Right lobe of liver (tissue), 6 donors: ENCODE results near the gene APIP. TPM values are rescaled to one million over a fixed set of nuclear protein-coding genes. Genes with fewer than 3 reads are reported as not detected.

Experiments used
- ATAC-seq, 4 donors: fragments of 200-7000 bp; cut with Tn5 transposase; one replicate each; pipeline ENCODE4 v1.9.1; 2020; ENCODE audit warnings: mild to moderate bottlenecking in 4 of 4, moderate library complexity in 4 of 4
- DNase-seq, 3 donors: peaks; one replicate each; pipeline ENCODE4 v3.0.0-alpha.2; 2020
- H3K27ac ChIP-seq, 3 donors: fragments of 200-600 bp; one replicate each; pipeline ENCODE4 v1.8.0; 2022
- H3K27me3 ChIP-seq, 2 donors: fragments of 200-600 bp; one replicate each; pipeline ENCODE4 v1.8.0; 2022
- H3K36me3 ChIP-seq, 4 donors: fragments of 200-600 bp; sonication (generic) in 1 of 4; one replicate each; pipeline versions ENCODE4 v1.5.1 to v1.8.0; 2017 to 2022; ENCODE audit warnings: control low read depth in 1 of 4
- H3K4me1 ChIP-seq, 4 donors: fragments of 200-600 bp; sonication (generic) in 1 of 4; one replicate each; pipeline versions ENCODE4 v1.5.1 to v1.8.0; 2017 to 2022; ENCODE audit warnings: control low read depth in 1 of 4
- H3K4me3 ChIP-seq, 3 donors: fragments of 200-600 bp; one replicate each; pipeline ENCODE4 v1.8.0; 2022
- H3K9me3 ChIP-seq, 4 donors: fragments of 200-600 bp; sonication (generic) in 1 of 4; one replicate each; pipeline versions ENCODE4 v1.5.1 to v1.8.0; 2017 to 2022; ENCODE audit warnings: control low read depth in 1 of 4
- POLR2A ChIP-seq: fragments of 450-650 bp; IDR thresholded peaks from one replicate; pipeline ENCODE4 v1.6.1; 2017; ENCODE audit warnings: antibody characterized with exemption, mild to moderate bottlenecking
- WGBS: methylation state at CpG from one replicate; pipeline ENCODE4 v1.1.6; 2018; ENCODE audit warnings: low coverage, low lambda C conversion rate; ENCODE audit not compliant: insufficient coverage; ENCODE audit errors: missing lambda C conversion rate; 5-methylcytosine and 5-hydroxymethylcytosine counted together
- intact Hi-C, 2 donors: fragments of 100-400 bp; cut with DNase I; formaldehyde crosslinking; loops; one replicate each; pipeline versions ENCODE4 v1.11.2 to v1.14.1; 2022
- total RNA-seq, 6 experiments: library from RNA; depleted of rRNA in 2 of 6; stranded (reverse); fragments of >200 nt in 2 of 6; fragmentation: NEBNext Ultra II Directional in 3 of 6; extraction: Animal tissue kit (Norgen Biotek cat#: 25700) in 3 of 6; gene quantifications; one replicate each; pipeline versions ENCODE4 v1.1.0 to v1.2.4, GENCODE V29; 2016 to 2023
- TF ChIP-seq, protein P1 (sequence below), 4 donors: fragments of 200-600 bp in 3 of 4; fragments of 450-650 bp in 1 of 4; IDR thresholded peaks; one replicate each; pipeline versions ENCODE4 v1.5.1 to v1.8.0; 2016 to 2022; ENCODE audit warnings: antibody characterized with exemption in 4 of 4, mild to moderate bottlenecking in 2 of 4
- donor health status: DM: no; HTN: yes; CAD: no.
- donor health status: DM: no; HTN: no; CAD: no.
- donor health status: DM: no; HTN: no; CAD: no.
- donor health status: DM: no; HTN: yes; CAD: no.
- donor health status: DM: no; HTN: yes; CAD: no.

Gene APIP
- total RNA-seq, 6 experiments from 2014 or later, result 9.4 to 19.7 (median 14.5) TPM

DNA sequence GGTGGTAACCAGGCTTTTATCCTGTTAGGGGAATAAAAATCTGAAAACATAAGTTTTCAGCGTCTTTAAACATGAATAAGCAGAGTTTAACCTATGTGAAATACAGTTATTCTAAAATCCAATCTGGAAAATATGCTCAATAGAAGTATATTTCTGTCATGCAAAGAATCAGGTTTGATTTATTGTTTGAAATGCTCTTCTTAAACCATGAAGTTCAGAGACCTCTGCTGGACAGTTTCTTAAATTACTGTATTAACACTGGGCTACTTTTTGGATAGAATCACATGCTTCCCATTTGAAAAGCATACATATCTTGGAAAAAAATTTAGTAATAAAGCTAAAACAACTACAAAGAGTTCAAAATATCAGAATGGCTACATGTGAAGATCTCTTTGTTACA, 25.4 kb downstream of the APIP start:
- intact Hi-C loops, result loop anchor here in 1 of 2 donors (10.0 kb wide), 1 partner anchor 306 kb away; no protein-coding TSS in a partner anchor
- 42% methylated on average over 1 of the region's 1 CpG for WGBS
- no peaks in the 10 kb centered on the region for H3K36me3 ChIP-seq

DNA sequence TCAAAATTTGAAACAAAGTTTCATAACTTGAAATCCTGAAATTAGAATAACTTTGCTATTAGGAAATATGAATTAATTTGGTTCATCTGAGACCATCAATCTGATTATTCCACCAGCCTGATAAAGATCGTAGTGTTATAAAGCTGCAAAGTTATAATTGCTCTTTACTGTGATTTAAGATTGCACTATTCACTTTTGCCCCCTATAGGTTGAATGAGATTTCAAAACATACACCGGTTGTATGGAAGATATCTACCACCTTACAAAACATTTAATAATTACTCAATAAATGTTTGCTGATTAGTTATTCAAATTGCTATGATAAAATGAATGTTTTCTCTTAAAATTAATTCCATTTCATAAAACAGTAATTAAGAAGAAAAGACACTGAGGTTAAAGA, 26.1 kb downstream of the APIP start:
- Histone ChIP-seq H3K36me3 (no peaks in the 10 kb centered on the region), H3K27ac (no peak overlapping the region), H3K27me3 (no peaks in the 10 kb centered on the region), H3K9me3 (no peaks in the 10 kb centered on the region), H3K4me1 (peaks cover 0 to 7% (median 3%) of the 10 kb centered on the region in 4 donors), H3K4me3 (no peak overlapping the region)
- ATAC-seq, result peak in 2 of 4 donors; percentile 43 to 60
- intact Hi-C loops, result loop anchor here in 1 of 2 donors (10.0 kb wide), 1 partner anchor 305 kb away; no protein-coding TSS in a partner anchor
- DNase-seq, result no peak
- no peak for TF ChIP-seq POLR2A
- TF ChIP-seq, protein P1, sequence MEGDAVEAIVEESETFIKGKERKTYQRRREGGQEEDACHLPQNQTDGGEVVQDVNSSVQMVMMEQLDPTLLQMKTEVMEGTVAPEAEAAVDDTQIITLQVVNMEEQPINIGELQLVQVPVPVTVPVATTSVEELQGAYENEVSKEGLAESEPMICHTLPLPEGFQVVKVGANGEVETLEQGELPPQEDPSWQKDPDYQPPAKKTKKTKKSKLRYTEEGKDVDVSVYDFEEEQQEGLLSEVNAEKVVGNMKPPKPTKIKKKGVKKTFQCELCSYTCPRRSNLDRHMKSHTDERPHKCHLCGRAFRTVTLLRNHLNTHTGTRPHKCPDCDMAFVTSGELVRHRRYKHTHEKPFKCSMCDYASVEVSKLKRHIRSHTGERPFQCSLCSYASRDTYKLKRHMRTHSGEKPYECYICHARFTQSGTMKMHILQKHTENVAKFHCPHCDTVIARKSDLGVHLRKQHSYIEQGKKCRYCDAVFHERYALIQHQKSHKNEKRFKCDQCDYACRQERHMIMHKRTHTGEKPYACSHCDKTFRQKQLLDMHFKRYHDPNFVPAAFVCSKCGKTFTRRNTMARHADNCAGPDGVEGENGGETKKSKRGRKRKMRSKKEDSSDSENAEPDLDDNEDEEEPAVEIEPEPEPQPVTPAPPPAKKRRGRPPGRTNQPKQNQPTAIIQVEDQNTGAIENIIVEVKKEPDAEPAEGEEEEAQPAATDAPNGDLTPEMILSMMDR (IDR thresholded peaks at IDR 0.05), result peak; percentile 14 to 37 (median 32)
- whole genome bisulfite sequencing, result 16% methylated on average over 2 of the region's 2 CpGs

More for the DNA sequence above, 25.4 kb downstream of the APIP start:
- DNase-seq (no peak), ATAC-seq (peak; percentile 66 to 81 (median 74))
- H3K4me3 ChIP-seq, result no peak overlapping the region
- peaks cover 0 to 7% (median 3%) of the 10 kb centered on the region in 4 donors for H3K4me1 ChIP-seq
- H3K27ac ChIP-seq, result no peak overlapping the region
- no peak for TF ChIP-seq POLR2A
- TF ChIP-seq, protein P1 (IDR thresholded peaks at IDR 0.05), result peak; percentile 38 to 60 (median 55)
- H3K27me3 ChIP-seq, result no peaks in the 10 kb centered on the region
- H3K9me3 ChIP-seq, result no peaks in the 10 kb centered on the region

DNA sequence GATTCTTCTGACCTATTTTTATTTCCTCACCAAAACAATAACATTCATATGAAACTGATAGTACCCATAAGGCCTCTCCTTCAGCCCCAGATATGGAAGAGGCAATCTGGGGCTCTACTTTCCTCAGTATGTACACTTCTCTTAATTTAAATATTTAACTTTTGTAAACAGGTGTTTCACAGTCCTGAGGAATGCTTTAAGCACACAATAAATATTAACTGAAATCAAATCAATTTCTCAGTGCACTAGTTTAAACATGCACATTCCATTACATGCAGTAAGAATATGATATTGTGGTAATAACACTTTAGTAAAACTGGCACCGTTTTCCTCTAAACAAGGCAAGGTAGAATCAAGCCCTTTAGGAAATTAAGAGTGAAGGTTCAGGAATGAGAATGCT, 28.9 kb downstream of the APIP start:
- ATAC-seq (no peak), DNase-seq (no peak)
- no peaks in the 10 kb centered on the region for H3K36me3 ChIP-seq
- H3K4me3 ChIP-seq, result no peak overlapping the region
- intact Hi-C loops, result no loop called here
- TF ChIP-seq POLR2A, result no peak
- TF ChIP-seq, protein P1 (IDR thresholded peaks at IDR 0.05), result no peak
- WGBS, result 50% methylated on average over 1 of the region's 1 CpG
- H3K27ac ChIP-seq, result no peak overlapping the region
- H3K9me3 ChIP-seq, result no peaks in the 10 kb centered on the region
- peaks cover 0 to 7% (median 3%) of the 10 kb centered on the region in 4 donors for H3K4me1 ChIP-seq
- H3K27me3 ChIP-seq, result no peaks in the 10 kb centered on the region

DNA sequence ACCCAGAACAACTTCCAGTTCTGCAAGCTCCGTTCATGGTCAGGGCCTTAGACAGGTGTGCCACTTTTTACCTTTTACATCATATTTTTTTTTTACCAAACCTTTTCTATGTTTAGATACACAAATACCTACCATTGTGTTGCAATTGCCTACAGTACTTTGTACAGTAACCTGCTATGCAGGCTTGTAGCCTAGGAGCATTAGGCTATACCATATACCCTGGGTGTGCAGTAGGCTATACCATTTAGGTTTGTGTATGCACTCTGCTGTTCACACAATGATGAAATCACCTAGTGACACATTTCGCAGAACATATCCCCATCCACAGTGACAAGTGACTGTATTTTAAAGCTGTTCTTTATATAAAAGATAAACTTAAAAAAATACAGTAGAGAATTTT, 29.6 kb downstream of the APIP start:
- H3K27ac ChIP-seq, result no peak overlapping the region
- H3K9me3 ChIP-seq, result no peaks in the 10 kb centered on the region
- H3K27me3 ChIP-seq, result no peaks in the 10 kb centered on the region
- DNase-seq (no peak), ATAC-seq (no peak)
- TF ChIP-seq, protein P1 (IDR thresholded peaks at IDR 0.05), result no peak
- no peak overlapping the region for H3K4me3 ChIP-seq
- H3K36me3 ChIP-seq, result no peaks in the 10 kb centered on the region
- intact Hi-C loops, result no loop called here
- H3K4me1 ChIP-seq, result peaks cover 0 to 7% (median 3%) of the 10 kb centered on the region in 4 donors
- WGBS, result 92% methylated on average over 2 of the region's 2 CpGs

DNA sequence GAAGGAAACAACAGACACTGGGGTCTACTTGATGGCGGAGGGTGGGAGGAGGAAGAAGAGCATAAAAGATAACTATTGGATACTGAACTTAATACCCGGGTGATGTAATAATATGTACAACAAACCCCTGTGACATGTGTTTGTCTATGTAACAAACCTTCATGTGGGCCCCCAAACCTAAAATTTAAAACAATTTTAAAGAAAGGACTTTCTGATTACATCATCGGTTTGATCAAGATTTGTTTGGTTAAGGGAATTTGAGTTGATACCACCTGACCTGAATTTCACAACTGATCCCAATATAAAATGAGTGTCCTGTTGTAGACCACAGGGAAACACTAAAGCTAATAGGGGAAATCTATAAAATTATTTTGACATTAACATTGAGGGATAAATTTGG, 34.3 kb downstream of the APIP start:
- H3K9me3 ChIP-seq, result no peaks in the 10 kb centered on the region
- no peak overlapping the region for H3K4me3 ChIP-seq
- no peaks in the 10 kb centered on the region for H3K4me1 ChIP-seq
- no peaks in the 10 kb centered on the region for H3K36me3 ChIP-seq
- no peak for DNase-seq
- 82% methylated on average over 3 of the region's 3 CpGs for WGBS
- intact Hi-C loops, result no loop called here
- TF ChIP-seq, protein P1 (IDR thresholded peaks at IDR 0.05), result no peak
- no peak for TF ChIP-seq POLR2A
- no peaks in the 10 kb centered on the region for H3K27me3 ChIP-seq
- H3K27ac ChIP-seq, result no peak overlapping the region
- no peak for ATAC-seq
